GM12878 (cell line): Measurements from ENCODE around the gene COL11A1. TPM values are rescaled to one million over a fixed set of nuclear protein-coding genes. Genes with fewer than 3 reads are reported as not detected.

Experiments
- ATAC-seq: fragments of 200-7000 bp; cut with Tn5 transposase; 3 replicates; pipeline ENCODE4 v1.9.1; 2020; ENCODE audit warnings: mild to moderate bottlenecking, moderate library complexity
- BruUV-seq: library from RNA; stranded (reverse); fragments of 400-500 nt; replicated peaks from 2 replicates; lab custom pipeline; 2021; lab: Mats Ljungman, UMichigan
- CTCF ChIA-PET: fragments of 300-600 bp; sonication (Branson Sonifier 250); formaldehyde crosslinking; extraction: SDS; loops from one replicate; lab custom pipeline; 2021; ENCODE audit warnings: inconsistent platforms; lab: Yijun Ruan, JAX
- POLR2A ChIA-PET: fragments of 350-600 bp; formaldehyde crosslinking; extraction: SDS; loops from one replicate; lab custom pipeline; 2021; ENCODE audit warnings: inconsistent platforms; lab: Charles Lee
- RAD21 ChIA-PET: fragments of 300-600 bp; sonication (Branson Sonifier 250); formaldehyde crosslinking; loops from one replicate; lab custom pipeline; 2023; ENCODE audit warnings: antibody characterized with exemption; ENCODE audit not compliant: unreplicated experiment; lab: Charles Lee
- SMC1A ChIA-PET: fragments of 300-600 bp; sonication (Branson Sonifier 250); formaldehyde crosslinking; loops from one replicate; lab custom pipeline; 2023; ENCODE audit not compliant: unreplicated experiment, uncharacterized antibody; lab: Charles Lee
- DNase-seq: peaks from one replicate; pipeline ENCODE4 v3.0.0-alpha.2; 2011; ENCODE audit warnings: low read depth, low spot score
- FAIRE-seq: peaks from 3 replicates; lab custom pipeline; 2011; peaks lifted over from hg19 to GRCh38; lab: Jason Lieb, UNC
- H2AFZ ChIP-seq: 2 replicates; pipeline ENCODE4 v1.6.0; 2011; ENCODE audit warnings: low read depth, low read length, control low read depth; ENCODE audit not compliant: control insufficient read depth
- H3K27ac ChIP-seq: 2 replicates; pipeline ENCODE4 v1.5.1; 2011; ENCODE audit warnings: control low read depth; ENCODE audit not compliant: control insufficient read depth, insufficient read depth
- H3K27me3 ChIP-seq, 2 experiments: replicated peaks in 1 of 2; 2 replicates each; pipeline versions ENCODE4 v1.6.0 to v1.6.1; 2011; ENCODE audit warnings: low read length in 1 of 2; ENCODE audit not compliant: control insufficient read depth in 2 of 2, insufficient read depth in 2 of 2
- H3K36me3 ChIP-seq, 2 experiments: 2 replicates each; pipeline ENCODE4 v1.5.1; 2011; ENCODE audit warnings: low read length in 1 of 2; ENCODE audit not compliant: control insufficient read depth in 2 of 2, insufficient read depth in 2 of 2
- H3K4me1 ChIP-seq: 2 replicates; pipeline ENCODE4 v1.6.1; 2011; ENCODE audit warnings: mild to moderate bottlenecking, low read length, moderate library complexity, mixed read lengths; ENCODE audit not compliant: control insufficient read depth, insufficient read depth
- H3K4me2 ChIP-seq: 2 replicates; pipeline ENCODE4 v1.6.0; 2011; ENCODE audit warnings: control low read depth; ENCODE audit not compliant: control insufficient read depth, insufficient read depth
- H3K4me3 ChIP-seq: fragments of 200-600 bp; sonication (generic); 2 replicates; pipeline ENCODE4 v1.5.1; 2016
- H3K79me2 ChIP-seq: 2 replicates; pipeline ENCODE4 v1.6.0; 2011; ENCODE audit warnings: low read length; ENCODE audit not compliant: control insufficient read depth, insufficient read depth
- H3K9ac ChIP-seq: 2 replicates; pipeline ENCODE4 v1.8.0; 2011; ENCODE audit warnings: low read length, control low read depth, mixed read lengths; ENCODE audit not compliant: control insufficient read depth, insufficient read depth
- H3K9me3 ChIP-seq: replicated peaks from 3 replicates; pipeline ENCODE4 v1.5.1; 2011; ENCODE audit warnings: mild to moderate bottlenecking, low read length; ENCODE audit not compliant: control insufficient read depth, insufficient read depth
- H4K20me1 ChIP-seq: 2 replicates; pipeline ENCODE4 v1.6.0; 2011; ENCODE audit not compliant: control insufficient read depth, insufficient read depth
- ATF7 ChIP-seq: fragments of 450-650 bp; IDR thresholded peaks from 2 replicates; pipeline ENCODE4 v1.6.1; 2016; ENCODE audit warnings: low read depth, mild to moderate bottlenecking
- HDAC6 ChIP-seq: fragments of 200-600 bp; sonication (generic); IDR thresholded peaks from one replicate; pipeline ENCODE4 v1.8.0; 2017; ENCODE audit warnings: antibody characterized with exemption; ENCODE audit not compliant: unreplicated experiment
- IRF4 ChIP-seq: IDR thresholded peaks from 2 replicates; pipeline ENCODE4 v1.6.1; 2011; ENCODE audit warnings: low read depth, low read length
- LARP7 ChIP-seq: fragments of 450-650 bp; IDR thresholded peaks from 2 replicates; pipeline ENCODE4 v1.6.1; 2017; ENCODE audit warnings: mild to moderate bottlenecking
- NR2C1 ChIP-seq: fragments of 450-650 bp; IDR thresholded peaks from 2 replicates; pipeline ENCODE4 v1.6.1; 2017; ENCODE audit warnings: antibody characterized with exemption, mild to moderate bottlenecking, moderate library complexity
- PAX8 ChIP-seq: fragments of 450-650 bp; IDR thresholded peaks from 2 replicates; pipeline ENCODE4 v1.6.1; 2017; ENCODE audit warnings: mild to moderate bottlenecking, moderate library complexity
- POLR2AphosphoS5 ChIP-seq: IDR thresholded peaks from 2 replicates; pipeline ENCODE4 v1.6.1; 2011; ENCODE audit warnings: mild to moderate bottlenecking, low read length, inconsistent platforms
- SIN3A ChIP-seq: IDR thresholded peaks from 2 replicates; pipeline ENCODE4 v1.6.1; 2012; ENCODE audit warnings: low read depth, low read length, improper control_type of control experiment
- SKIL ChIP-seq: fragments of 450-650 bp; IDR thresholded peaks from 2 replicates; pipeline ENCODE4 v1.6.1; 2017; ENCODE audit warnings: mild to moderate bottlenecking, low read depth, inconsistent platforms; ENCODE audit not compliant: poor library complexity, severe bottlenecking
- SPI1 ChIP-seq: IDR thresholded peaks from 2 replicates; pipeline ENCODE4 v1.6.1; 2011; ENCODE audit warnings: low read depth, mild to moderate bottlenecking, low read length, moderate library complexity, borderline replicate concordance; ENCODE audit not compliant: insufficient read depth
- SREBF1 ChIP-seq: IDR thresholded peaks from 2 replicates; pipeline ENCODE4 v1.6.1; 2012; ENCODE audit warnings: mild to moderate bottlenecking, low read length
- TARDBP ChIP-seq: IDR thresholded peaks from 2 replicates; pipeline ENCODE4 v1.6.1; 2016; ENCODE audit warnings: borderline replicate concordance
- TBL1XR1 ChIP-seq: IDR thresholded peaks from 2 replicates; pipeline ENCODE4 v1.6.1; 2012; ENCODE audit warnings: low read depth, low read length, improper control_type of control experiment
- WRNIP1 ChIP-seq: IDR thresholded peaks from 2 replicates; pipeline ENCODE4 v1.6.1; 2011; ENCODE audit warnings: low read depth, low read length, improper control_type of control experiment, borderline replicate concordance
- ZNF384 ChIP-seq: IDR thresholded peaks from 2 replicates; pipeline ENCODE4 v1.6.1; 2012; ENCODE audit warnings: low read depth, mild to moderate bottlenecking, low read length, improper control_type of control experiment, borderline replicate concordance
- WGBS: methylation state at CpG from one replicate; pipeline ENCODE4 v1.1.6; 2016; ENCODE audit warnings: low lambda C conversion rate; ENCODE audit not compliant: insufficient replicate concordance, insufficient coverage; ENCODE audit errors: missing lambda C conversion rate; 5-methylcytosine and 5-hydroxymethylcytosine counted together
- in situ Hi-C: fragments of 300-500 bp; cut with MboI; formaldehyde crosslinking; loops from 9 replicates; pipeline ENCODE4 v1.14.3; 2018; ENCODE audit warnings: mixed read lengths
- intact Hi-C: fragments of 100-400 bp; cut with micrococcal nuclease; formaldehyde crosslinking; loops from one replicate; pipeline ENCODE4 v1.14.2; 2022; ENCODE audit not compliant: unreplicated experiment
- polyA plus RNA-seq, 11 experiments: library from polyadenylated mRNA; depleted of rRNA in 4 of 11; unstranded in 6 of 11; stranded (reverse) in 5 of 11; fragments of >200 nt; fragmentation: Nextera tagmentation in 4 of 11; fragmentation: Illumina TruSeq in 1 of 11; extraction: Ambion mirVana in 4 of 11; extraction: Trizol in 1 of 11; gene quantifications; 1 replicate in 1 of 11; 2 replicates in 10 of 11; pipeline versions ENCODE4 v1.2.1 to v1.2.3, GENCODE V29; 2011 to 2016; ENCODE audit warnings: inconsistent platforms in 2 of 11, missing spikeins in 2 of 11, low read depth in 1 of 11
- total RNA-seq, 4 experiments: library from RNA; depleted of rRNA in 3 of 4; stranded (reverse); fragments of >200 nt in 3 of 4; fragmentation: Illumina TruSeq in 1 of 4; extraction: Trizol in 1 of 4; gene quantifications; 2 replicates each; pipeline versions ENCODE4 v1.2.1 to v1.2.3, GENCODE V29; 2013 to 2021

The COL11A1 gene
- total and polyA plus RNA-seq, 10 of the 15 experiments (the other 5 are each of a cell fraction or from before 2014, with no cell fraction given) = 0.11 TPM; not detected in 9

- H3K4me3 ChIP-seq = no peak overlapping the region
- no peak for TF ChIP-seq LARP7
- TF ChIP-seq SPI1 = no peak
- no peak for TF ChIP-seq NR2C1
- TF ChIP-seq IRF4 = no peak
- no peak for TF ChIP-seq TBL1XR1
- TF ChIP-seq TARDBP = no peak
- TF ChIP-seq SIN3A = no peak
- no peak for TF ChIP-seq POLR2AphosphoS5
- TF ChIP-seq SREBF1 = no peak
- TF ChIP-seq SKIL = no peak
- TF ChIP-seq ATF7 = no peak
- TF ChIP-seq ZNF384 = no peak
- TF ChIP-seq WRNIP1 = no peak
- TF ChIP-seq PAX8 = no peak
- TF ChIP-seq HDAC6 = no peak
- TF ChIP-seq, all 136 proteins: peak for 0
- CTCF ChIA-PET = interaction anchor here (1.2 to 1.3 kb wide), 2 partner anchors 12 to 405 kb away, joined by 3 to 5 read pairs; no protein-coding TSS in a partner anchor
- FAIRE-seq (no peak), ATAC-seq (no peak), DNase-seq (no peak)
- Histone ChIP-seq H3K27me3 (peaks cover 0 to 9% of the 10 kb centered on the region in 2 experiments; a peak in 2 of 4 replicates), H3K79me2 (no peaks in the 10 kb centered on the region), H4K20me1 (no peaks in the 10 kb centered on the region), H2AFZ (no peak overlapping the region), H3K27ac (no peak overlapping the region), H3K4me2 (no peak overlapping the region), H3K9ac (no peak overlapping the region), H3K4me1 (no peaks in the 10 kb centered on the region), H3K36me3 (no peaks in the 10 kb centered on the region), H3K9me3 (no peaks in the 10 kb centered on the region)
- POLR2A ChIA-PET = no interaction called here
- in situ Hi-C loops = loop anchor here (5.0 kb wide), 1 partner anchor 403 kb away; no protein-coding TSS in a partner anchor
- SMC1A ChIA-PET = interaction anchor here (0.6 to 1.9 kb wide), 4 partner anchors 10 to 426 kb away, joined by 3 to 5 read pairs (median 3); no protein-coding TSS in a partner anchor
- intact Hi-C loops = no loop called here
- no TSS peak for BruUV-seq
- 15% methylated on average over 6 of the region's 6 CpGs for WGBS
- RAD21 ChIA-PET = no interaction called here
Measured at GRCh38 chr1:103109311-103109920, 1.1 kb upstream of the COL11A1 start.
